ENCODE data around the gene GRIN3A.

Gene GRIN3A

GRCh38 chr9:101626295-101626694 is 112.2 kb downstream of the GRIN3A start:
- H3K9me3 ChIP-seq = no peaks in the 10 kb centered on the region
- H3K36me3 ChIP-seq = no peaks in the 10 kb centered on the region
- H3K4me3 ChIP-seq (ENCODE audit: low read depth, low read length) = no peak overlapping the region
- TF ChIP-seq CTCF (IDR thresholded peaks at IDR 0.05; ENCODE audit: low read depth, low read length) = no peak
- no peaks in the 10 kb centered on the region for H3K4me1 ChIP-seq
- no peaks in the 10 kb centered on the region for H3K27me3 ChIP-seq
- DNase-seq = no peak

- DNase-seq = no peak
- no peaks in the 10 kb centered on the region for H3K4me1 ChIP-seq
Observed at GRCh38 chr9:101625876-101626275, 112.6 kb downstream of the GRIN3A start.

GRCh38 chr9:101620452-101620851 is 118.0 kb downstream of the GRIN3A start:
- TF ChIP-seq CTCF (IDR thresholded peaks at IDR 0.05; ENCODE audit: low read depth, low read length) = no peak
- Histone ChIP-seq H3K4me1 (no peaks in the 10 kb centered on the region), H3K9me3 (no peaks in the 10 kb centered on the region), H3K4me3 (ENCODE audit: low read depth, low read length) (no peak overlapping the region), H3K27me3 (no peaks in the 10 kb centered on the region), H3K36me3 (no peaks in the 10 kb centered on the region)
- DNase-seq = no peak

More at GRCh38 chr9:101625876-101626275, 112.6 kb downstream of the GRIN3A start:
- H3K36me3 ChIP-seq = no peaks in the 10 kb centered on the region
- no peaks in the 10 kb centered on the region for H3K27me3 ChIP-seq
- no peak for TF ChIP-seq CTCF (IDR thresholded peaks at IDR 0.05; ENCODE audit: low read depth, low read length)
- H3K9me3 ChIP-seq = no peaks in the 10 kb centered on the region
- H3K4me3 ChIP-seq (ENCODE audit: low read depth, low read length) = no peak overlapping the region

GRCh38 chr9:101618698-101619097 is 119.7 kb downstream of the GRIN3A start:
- DNase-seq = no peak
- Histone ChIP-seq H3K27me3 (no peaks in the 10 kb centered on the region), H3K9me3 (no peaks in the 10 kb centered on the region), H3K36me3 (no peaks in the 10 kb centered on the region), H3K4me3 (ENCODE audit: low read depth, low read length) (no peak overlapping the region), H3K4me1 (no peaks in the 10 kb centered on the region)
- TF ChIP-seq CTCF (IDR thresholded peaks at IDR 0.05; ENCODE audit: low read depth, low read length) = no peak

- Histone ChIP-seq H3K4me3 (ENCODE audit: low read depth, low read length) (no peak overlapping the region), H3K36me3 (no peaks in the 10 kb centered on the region), H3K27me3 (peaks cover 17% of the 10 kb centered on the region), H3K9me3 (no peaks in the 10 kb centered on the region), H3K4me1 (no peaks in the 10 kb centered on the region)
- TF ChIP-seq CTCF (IDR thresholded peaks at IDR 0.05; ENCODE audit: low read depth, low read length) = no peak
- no peak for DNase-seq
Observed at GRCh38 chr9:101605547-101605946, 132.9 kb downstream of the GRIN3A start.

GRCh38 chr9:101604296-101604695 is 134.2 kb downstream of the GRIN3A start:
- H3K4me1 ChIP-seq = no peaks in the 10 kb centered on the region
- no peak overlapping the region for H3K4me3 ChIP-seq (ENCODE audit: low read depth, low read length)
- no peak for DNase-seq
- no peaks in the 10 kb centered on the region for H3K36me3 ChIP-seq
- peaks cover 17% of the 10 kb centered on the region for H3K27me3 ChIP-seq
- no peaks in the 10 kb centered on the region for H3K9me3 ChIP-seq
- TF ChIP-seq CTCF (IDR thresholded peaks at IDR 0.05; ENCODE audit: low read depth, low read length) = no peak

Data from BE2C (cell line).